T47D (cell line): ENCODE results near the gene TEKT5.
"Not testable (repeated sequence)": the region's sequence is repeated elsewhere in the genome, so short reads cannot be mapped to it uniquely, and the experiment has no call there.

Experiments
- DNase-seq, 2 experiments: peaks; one replicate each; pipeline versions ENCODE4 v3.0.0 to v3.0.0-alpha.2; 2011 to 2012; ENCODE audit warnings: low read depth in 1 of 2, low spot score in 1 of 2
- JUND ChIP-seq: IDR thresholded peaks from 2 replicates; pipeline ENCODE4 v1.6.1; 2012; ENCODE audit warnings: low read depth
- in situ Hi-C: cut with HindIII; loops from 2 replicates; pipeline ENCODE4 v1.10.0; 2016; ENCODE audit warnings: low sequenced_read_pairs, low pct_unique_long_range_greater_than_20kb

Gene TEKT5

DNA sequence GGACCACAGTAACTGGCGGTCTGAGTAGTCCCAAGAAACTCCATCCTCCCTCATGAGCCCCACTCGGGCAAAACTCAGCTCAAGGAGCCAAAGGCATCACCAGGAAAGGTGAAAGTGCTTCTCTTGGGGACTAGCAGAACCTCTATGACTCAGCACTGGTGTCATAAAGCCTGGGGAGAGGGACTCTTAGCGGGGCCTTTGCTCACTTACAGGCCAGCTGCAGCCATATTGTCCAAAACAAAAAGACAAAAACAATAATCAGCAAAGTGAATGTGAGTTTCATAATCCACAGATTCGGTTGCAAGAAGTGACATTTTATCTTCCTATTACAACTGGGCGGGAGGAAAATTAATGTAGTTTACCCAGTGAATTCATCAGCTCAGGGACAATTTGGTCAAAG is at the start of gene TEKT5:
TEKT5 (minus strand) TSS at position 101 of the 400 bp plus-strand sequence; CDS start at position 44, 57 bp downstream.
- in situ Hi-C loops = no loop called here
- TF ChIP-seq JUND = no peak
- DNase-seq = no peak

DNA sequence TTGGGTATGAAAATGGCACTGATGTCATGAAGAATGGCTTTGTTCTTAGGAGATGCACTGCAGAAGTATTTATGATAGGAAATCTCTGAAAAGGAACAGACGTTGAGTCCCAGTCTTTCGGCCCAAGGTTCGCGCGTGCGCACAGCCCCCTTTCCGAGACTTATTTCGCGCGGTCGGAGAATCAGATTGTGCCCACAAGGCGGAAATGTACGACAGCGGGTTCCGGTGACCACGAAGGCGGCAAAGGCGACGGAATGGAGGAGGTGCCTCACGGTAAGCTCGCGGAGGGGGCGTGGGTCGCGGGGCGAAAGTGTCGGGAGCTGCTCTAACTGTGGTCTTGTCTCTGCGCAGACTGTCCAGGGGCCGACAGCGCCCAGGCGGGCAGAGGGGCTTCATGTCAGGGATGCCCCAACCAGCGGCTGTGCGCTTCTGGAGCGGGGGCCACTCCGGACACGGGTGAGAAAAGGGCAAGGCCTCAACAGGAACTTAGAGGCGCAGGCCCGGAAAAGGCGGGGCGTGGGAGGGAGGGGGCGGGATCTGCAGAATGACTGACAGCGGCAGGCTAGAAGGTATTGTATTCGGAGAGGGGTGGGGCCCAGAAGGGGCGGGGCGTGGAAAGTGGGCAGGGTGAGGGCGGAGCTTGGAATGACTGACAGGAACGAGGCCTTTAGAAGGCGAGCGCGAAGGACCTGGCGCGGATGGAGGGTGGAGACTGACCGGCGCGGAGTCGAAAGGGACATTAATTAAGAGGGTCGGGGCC is 49.1 kb upstream of the TEKT5 start, which contains the start of gene NUBP1:
NUBP1 (plus strand) TSS at position 233 of the 760 bp plus-strand sequence; CDS start at position 255, 22 bp downstream.
- peak; percentile 88 to 99 for DNase-seq
- in situ Hi-C loops = no loop called here
- no peak for TF ChIP-seq JUND

- no peak for TF ChIP-seq JUND
- in situ Hi-C loops = no loop called here
- DNase-seq = no peak
Measured at GRCh38 chr16:10743227-10743609, 48.5 kb upstream of the TEKT5 start.

GRCh38 chr16:10741844-10742243 is 47.1 kb upstream of the TEKT5 start:
- in situ Hi-C loops = no loop called here
- no peak for TF ChIP-seq JUND
- no peak for DNase-seq

DNA sequence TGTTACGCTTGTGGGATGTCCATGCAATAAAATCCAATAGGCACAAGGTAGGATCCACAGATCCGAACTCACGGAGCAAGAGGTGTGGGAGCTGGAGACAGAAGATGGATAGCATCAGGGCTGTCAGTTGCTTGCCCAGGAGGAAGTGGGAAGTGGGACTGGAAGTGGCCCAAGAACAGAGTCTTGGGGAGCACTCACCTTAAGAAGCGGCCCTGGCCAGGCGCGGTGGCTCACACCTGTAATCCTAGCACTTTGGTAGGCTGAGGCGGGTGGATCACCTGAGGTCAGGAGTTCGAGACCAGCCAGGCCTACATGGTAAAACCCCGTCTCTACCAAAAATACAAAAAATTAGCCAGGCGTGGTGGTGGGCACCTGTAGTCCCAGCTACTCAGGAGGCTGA is 46.5 kb upstream of the TEKT5 start:
- in situ Hi-C loops, DNase-seq: not testable (repeated sequence)

GRCh38 chr16:10740845-10741208 is 46.1 kb upstream of the TEKT5 start:
- DNase-seq = no peak
- in situ Hi-C loops = no loop called here
- TF ChIP-seq JUND = no peak

DNA sequence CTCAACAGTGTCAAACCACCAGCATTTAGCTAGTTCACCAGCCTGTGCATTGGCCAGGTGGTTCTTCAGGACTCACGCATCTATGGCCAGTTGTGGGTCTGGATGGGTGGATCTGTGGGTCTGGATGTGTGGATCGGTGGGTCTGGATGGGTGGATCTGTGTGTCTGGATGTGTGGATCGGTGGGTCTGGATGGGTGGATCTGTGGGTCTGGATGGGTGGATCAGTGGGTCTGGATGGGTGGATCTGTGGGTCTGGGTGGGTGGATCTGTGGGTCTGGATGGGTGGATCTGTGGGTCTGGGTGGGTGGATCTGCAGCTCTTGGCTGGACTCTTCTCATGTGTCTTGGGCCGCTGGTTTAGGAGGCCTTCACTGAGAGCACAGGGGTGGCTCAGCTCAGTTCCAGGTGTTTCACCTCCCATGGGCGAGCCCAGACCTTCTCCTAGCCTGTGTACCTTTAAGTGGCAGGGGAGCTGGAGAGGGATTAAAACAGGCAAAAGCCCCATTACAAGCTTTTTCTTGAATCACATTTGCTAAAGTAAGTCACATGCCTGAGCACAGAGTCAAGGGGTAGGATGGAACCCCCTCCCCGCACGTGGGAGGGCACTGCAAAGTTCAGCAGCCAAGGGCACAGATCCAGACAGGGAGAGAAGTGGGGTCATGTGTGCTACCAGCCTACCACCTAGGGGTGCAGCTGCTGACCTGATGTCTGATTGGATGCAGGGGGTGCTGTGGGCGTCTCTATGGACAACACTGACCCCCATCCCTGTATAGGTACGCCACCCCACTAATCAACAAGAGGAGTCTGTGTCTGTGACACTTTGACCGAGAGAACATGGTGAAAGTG is 45.5 kb upstream of the TEKT5 start:
- TF ChIP-seq JUND = no peak
- DNase-seq = no peak
- in situ Hi-C loops = no loop called here

DNA sequence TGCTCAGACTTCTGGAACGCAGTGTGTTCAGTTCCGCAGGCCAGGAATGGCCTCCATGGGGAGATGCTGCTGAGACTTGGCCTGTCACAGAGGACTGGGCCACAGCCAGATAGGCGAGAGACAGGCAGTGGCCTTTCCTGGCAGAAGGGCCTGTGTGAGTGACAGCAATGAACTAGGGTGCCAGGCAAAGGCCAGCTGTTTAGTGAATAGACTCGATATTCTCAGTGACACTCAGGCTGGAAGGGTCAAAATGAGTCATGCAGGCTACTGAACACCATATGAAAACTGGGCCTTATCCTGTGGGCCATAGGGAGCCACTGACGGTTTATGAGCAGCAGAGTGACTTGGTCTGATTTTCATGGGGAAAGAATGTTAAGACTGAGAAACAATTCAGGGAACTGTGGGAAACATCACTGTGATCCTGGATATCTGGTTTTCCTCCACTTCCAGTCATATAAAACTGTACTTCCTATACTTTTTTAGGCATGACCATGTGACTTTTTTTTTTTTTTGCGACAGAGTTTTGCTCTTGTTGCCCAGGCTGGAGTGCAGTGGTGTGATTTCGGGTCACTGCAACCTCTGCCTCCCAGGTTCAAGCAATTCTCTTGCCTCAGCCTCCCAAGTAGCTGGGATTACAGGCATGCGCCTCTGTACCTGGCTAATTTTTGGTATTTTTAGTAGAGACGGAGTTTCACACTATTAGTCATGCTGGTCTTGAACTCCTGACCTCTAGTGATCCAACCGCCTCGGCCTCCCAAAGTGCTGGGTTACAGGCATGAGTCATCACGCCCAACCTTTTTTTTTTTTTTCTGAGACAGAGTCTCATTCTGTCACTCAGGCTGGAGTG is 43.7 kb upstream of the TEKT5 start:
- in situ Hi-C loops = no loop called here
- TF ChIP-seq JUND = no peak
- peak in 1 of 2 experiments; percentile 29 for DNase-seq

DNA sequence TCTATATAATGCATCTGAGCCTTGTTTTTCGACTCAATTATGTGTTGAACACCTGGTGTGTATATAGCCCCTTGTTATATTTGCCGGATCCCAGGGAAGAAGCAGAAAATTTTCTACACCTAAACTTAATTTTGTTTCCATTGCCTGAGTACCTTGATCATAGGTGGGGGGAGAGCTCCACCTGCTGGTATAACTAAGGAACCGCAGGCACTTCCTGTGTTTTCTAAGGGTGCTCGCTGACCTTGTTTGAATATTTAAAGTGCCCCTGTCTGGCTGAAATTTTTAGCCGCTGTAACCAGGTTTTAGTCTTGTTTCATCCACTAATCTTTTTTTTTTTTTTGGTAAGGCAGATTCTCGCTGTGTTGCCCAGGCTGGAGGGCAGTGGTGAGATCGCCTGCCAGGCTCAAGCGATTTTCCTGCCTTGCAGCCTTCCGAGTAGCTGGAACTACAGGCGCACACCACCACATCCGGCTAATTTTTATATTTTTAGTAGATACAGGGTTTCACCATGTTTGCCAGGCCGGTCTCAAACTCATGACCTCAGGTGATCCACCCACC is 42.4 kb upstream of the TEKT5 start:
- DNase-seq = peak; percentile 58 to 85
- in situ Hi-C loops = no loop called here
- TF ChIP-seq JUND = no peak

- in situ Hi-C loops = no loop called here
- DNase-seq = no peak
- no peak for TF ChIP-seq JUND
Measured at GRCh38 chr16:10731790-10732189, 37.1 kb upstream of the TEKT5 start.

DNA sequence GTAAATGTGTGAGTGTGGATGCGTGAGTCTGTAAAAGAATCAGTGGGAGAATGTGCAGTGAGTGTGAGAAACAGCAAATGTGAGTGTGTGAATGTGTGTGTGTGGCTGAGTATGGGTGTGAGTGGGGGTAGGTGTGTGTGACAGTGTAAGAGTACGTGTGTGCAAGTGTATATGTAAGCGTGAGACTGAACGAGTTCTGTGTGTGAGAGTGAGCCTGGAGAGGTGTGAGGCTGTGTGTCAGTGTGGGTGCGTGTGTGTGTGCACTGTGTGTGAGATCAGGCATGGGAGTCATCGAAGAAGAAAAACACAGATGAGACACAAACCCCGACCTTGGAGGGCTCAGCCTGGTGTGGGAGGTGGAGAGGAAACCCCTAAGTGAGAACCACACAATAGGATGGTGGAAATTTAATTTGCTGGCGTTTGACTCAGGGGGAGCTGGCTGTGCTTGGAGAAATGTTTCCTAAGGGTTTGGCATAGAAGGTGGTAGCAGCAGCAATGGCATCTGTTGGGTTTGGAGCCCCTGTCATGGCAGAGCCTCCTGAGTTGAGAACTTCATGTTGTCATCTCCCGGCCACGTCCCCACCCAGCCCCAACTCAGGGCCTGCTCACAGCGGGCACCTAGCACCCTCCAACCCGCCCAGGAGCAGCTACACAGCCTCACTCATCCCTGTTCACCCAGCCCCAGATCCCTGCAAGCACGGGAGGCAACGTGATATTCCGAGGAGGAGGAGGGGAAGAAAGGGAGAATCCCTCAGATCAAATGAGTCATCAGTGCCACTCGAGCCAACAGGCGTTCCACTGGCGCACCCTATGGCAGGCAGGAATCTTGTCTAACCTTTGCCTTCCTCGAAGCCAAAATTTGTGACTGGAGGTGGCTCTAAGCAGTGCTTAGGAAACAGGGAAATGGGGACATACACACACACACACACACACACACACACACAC is 34.6 kb upstream of the TEKT5 start:
- TF ChIP-seq JUND = peak; percentile 41; the same call in 1 of the 2 replicates
- peak; percentile 28 to 68 for DNase-seq
- in situ Hi-C loops = no loop called here
